DMS114 treated with DMSO at 0.1 percent for 48 hours (cell line): ENCODE data around the gene NOD2.

ENCODE experiments used
- DNase-seq: peaks from one replicate; lab custom pipeline; 2025; ENCODE audit not compliant: unreplicated experiment; lab: John Stamatoyannopoulos, UW

The NOD2 gene

GRCh38 chr16:50690177-50690576, 3.2 kb upstream of the NOD2 start:
- DNase-seq, result no peak

- DNase-seq, result no peak
These were observed 785 bp upstream of the NOD2 start for GRCh38 chr16:50692644-50692998.

DNA sequence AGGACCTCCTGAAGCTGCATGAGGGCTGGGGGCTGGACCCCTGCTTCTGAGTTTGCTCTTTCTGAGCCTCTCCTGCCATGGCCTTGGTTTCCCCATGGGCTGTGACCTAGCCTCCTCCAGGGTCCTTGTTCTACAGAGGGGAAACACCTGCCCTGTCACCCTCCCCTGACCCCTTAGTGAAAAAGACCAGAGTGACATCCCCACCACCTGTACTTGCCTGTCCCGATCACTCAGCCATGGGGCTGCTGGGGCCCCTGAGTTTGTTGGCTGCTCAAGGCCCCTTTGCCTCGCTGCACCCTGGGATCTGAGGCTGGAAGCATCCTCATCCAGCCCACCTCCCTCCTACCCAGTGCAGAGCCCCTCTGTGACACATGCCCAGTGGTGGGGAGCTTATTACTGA, 800 bp downstream of the NOD2 start:
- DNase-seq, result no peak

DNA sequence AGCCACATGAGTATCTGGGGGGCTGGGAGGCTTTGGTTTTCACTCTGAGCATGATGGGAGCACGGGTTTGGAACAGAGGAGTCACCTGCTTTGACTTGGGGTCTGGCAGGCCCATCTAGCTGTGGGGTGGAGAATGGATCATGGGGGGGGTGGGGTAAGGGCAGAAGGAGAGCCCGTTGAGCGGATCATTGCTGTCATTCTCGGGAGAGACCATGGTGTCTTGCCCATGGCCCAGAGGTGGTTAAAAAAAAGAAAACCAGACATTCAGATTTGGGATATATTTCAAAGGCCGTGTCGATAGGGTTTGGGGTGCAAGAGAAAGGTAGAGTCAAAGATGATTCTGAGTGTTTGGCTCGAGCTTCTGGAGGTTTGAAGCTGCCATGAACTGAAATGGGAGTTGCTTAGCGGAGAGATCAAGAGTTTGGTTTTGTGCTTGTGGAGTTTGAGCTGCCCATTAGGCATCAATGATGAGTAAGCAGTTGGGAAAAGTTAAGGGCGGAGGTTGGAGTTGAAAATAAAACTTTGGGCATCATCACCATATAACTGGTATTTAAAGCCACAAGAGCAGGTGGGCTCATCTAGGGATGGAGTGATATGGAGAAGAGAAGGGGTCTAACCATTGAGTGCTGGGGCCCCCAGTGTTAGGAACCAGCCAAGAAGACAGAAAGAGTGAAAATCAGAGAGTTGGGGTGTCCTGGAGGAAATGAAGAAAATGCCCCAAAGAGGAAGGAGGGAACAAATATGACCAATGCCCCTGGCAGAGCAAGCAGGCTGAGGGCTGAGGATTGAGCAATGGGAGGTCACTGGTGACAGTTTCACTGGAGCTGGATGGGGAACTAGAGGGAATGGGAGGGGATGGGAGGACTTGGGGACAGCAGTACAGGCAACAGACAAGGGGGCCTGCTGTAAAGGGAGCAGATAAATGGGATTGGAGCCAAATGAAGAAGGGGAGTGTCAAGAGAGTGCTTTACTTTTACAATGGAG, 1.9 kb downstream of the NOD2 start:
- DNase-seq, result no peak

DNA sequence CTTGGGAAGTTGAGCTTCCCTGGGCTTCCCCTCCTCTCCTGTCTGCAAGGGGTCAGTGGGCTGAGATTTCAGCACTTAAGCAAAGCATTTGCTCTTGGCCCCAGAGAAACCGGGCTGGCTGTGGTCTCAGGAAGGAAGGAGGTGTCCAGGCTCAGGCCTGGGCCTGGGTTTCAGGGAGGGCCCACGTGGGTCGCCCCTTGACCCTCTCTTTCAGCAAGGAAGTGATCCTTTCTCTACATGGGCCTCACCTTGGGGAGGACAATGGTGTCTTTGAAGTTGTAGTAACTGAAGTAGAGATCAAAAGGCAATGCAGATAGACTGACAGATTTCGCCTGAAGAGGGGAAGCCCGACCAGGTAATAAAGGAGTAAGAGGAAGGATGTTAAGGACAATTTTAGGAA, 2.7 kb downstream of the NOD2 start:
- no peak for DNase-seq

- DNase-seq, result no peak
These were observed 3.4 kb downstream of the NOD2 start for GRCh38 chr16:50696575-50697420.

- no peak for DNase-seq
These were observed 4.0 kb downstream of the NOD2 start for GRCh38 chr16:50697421-50697715.

- no peak for DNase-seq
These were observed 4.7 kb downstream of the NOD2 start for GRCh38 chr16:50697881-50698767.

- no peak for DNase-seq
These were observed 6.1 kb downstream of the NOD2 start for GRCh38 chr16:50699326-50700159.

GRCh38 chr16:50702725-50703124, 9.3 kb downstream of the NOD2 start:
- no peak for DNase-seq

GRCh38 chr16:50704245-50704644, 10.8 kb downstream of the NOD2 start:
- DNase-seq, result no peak

DNA sequence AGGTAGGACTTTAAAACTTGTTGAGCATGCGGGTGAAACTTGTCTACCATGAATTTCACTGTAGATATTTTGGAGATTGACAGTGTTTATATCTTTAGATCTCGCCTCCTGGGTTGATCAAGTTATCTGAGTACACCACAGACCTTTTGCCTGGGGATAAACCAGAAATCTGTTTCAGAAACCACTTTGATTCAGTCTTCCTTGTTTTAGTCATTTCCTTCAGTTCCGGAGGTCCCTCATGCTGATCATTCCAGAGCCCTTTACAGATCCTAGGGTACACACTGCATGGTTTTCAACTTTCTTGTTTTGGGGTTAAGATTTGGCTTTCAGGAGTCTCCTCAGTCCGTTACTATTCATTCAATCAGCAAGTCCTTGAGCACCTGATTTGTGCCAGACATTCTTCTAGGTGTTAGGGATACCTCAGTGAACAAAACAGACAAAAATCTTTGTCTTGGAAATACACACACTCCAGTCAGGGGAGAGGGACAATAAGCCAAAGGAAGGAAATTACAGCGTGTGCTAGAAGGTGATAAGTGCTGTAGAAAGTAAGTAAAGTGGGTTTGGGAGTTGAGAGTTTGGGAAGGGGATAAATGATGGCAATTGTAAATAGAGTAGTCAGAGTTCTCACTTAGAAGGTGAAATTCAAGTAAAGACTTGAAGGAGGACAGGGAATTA, 12.2 kb downstream of the NOD2 start:
- no peak for DNase-seq

GRCh38 chr16:50706250-50706649, 12.8 kb downstream of the NOD2 start:
- DNase-seq, result no peak

DNA sequence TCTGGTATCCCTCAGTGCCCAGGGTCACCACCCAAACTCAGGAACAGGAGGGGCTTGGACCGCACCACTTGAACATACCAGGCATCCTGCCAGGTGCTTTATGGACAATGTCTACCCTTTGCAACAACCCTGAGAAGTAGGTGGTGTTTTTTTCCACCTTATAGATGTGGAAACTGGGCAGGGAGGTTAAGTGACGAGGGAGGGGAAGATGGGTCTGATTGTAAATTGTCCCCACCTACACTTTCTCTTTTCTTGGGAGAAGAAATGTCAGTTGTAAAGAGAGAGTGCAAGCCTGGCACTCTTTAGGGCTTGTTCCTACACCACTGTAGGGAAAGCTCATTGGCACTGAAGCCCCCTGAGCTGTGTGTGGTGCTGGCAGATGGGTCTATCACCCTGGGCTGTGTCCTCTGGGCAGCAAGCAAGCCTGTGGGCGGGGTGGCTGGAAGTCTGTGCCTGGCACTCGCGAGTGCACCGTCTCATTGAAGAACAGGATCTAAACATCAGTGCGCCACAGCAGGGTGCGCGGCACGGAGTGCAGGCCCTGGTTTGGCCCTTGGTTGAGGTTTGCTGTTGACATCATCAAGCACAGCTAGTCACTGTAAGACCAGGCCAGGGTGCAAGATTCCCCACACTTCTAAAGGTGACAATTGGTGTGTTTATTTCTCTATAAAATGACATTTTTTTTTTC, 15.1 kb downstream of the NOD2 start:
- no peak for DNase-seq

DNA sequence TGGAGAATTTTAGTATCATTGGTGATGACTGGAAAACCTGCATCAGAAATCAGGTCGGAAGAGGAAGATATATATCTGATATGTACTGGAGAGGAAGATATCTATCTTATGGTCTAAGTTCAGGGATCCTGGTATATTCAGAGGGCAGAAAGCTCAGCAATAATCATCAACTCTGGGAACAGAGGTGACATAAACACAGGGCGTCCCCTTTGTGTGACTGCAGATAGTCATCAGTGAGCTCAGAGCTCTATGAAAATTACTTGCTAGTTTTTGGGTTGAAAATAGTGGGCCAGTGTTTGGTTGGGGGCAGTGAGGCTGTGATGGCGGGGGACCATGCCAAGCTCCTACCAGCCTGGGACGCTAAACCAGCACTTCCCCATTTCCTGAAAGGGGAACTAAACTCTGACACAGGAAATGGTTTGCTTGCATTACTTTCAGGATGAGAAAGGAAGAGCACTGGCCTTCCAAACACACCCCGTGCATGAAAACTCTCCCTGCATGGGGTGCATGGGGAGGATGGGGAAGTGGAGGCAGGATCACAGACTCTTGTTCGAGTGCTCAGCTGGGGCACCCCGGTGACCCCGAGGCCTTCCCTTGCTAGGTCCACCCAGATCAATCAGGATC, 15.8 kb downstream of the NOD2 start:
- no peak for DNase-seq

- DNase-seq, result no peak
These were observed 16.6 kb downstream of the NOD2 start for GRCh38 chr16:50709980-50710379.

DNA sequence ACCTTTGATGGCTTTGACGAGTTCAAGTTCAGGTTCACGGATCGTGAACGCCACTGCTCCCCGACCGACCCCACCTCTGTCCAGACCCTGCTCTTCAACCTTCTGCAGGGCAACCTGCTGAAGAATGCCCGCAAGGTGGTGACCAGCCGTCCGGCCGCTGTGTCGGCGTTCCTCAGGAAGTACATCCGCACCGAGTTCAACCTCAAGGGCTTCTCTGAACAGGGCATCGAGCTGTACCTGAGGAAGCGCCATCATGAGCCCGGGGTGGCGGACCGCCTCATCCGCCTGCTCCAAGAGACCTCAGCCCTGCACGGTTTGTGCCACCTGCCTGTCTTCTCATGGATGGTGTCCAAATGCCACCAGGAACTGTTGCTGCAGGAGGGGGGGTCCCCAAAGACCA, 17.6 kb downstream of the NOD2 start:
- no peak for DNase-seq

GRCh38 chr16:50711862-50712559, 18.6 kb downstream of the NOD2 start:
- no peak for DNase-seq
